ENCODE measurements around the gene DUSP14.

The DUSP14 gene

DNA sequence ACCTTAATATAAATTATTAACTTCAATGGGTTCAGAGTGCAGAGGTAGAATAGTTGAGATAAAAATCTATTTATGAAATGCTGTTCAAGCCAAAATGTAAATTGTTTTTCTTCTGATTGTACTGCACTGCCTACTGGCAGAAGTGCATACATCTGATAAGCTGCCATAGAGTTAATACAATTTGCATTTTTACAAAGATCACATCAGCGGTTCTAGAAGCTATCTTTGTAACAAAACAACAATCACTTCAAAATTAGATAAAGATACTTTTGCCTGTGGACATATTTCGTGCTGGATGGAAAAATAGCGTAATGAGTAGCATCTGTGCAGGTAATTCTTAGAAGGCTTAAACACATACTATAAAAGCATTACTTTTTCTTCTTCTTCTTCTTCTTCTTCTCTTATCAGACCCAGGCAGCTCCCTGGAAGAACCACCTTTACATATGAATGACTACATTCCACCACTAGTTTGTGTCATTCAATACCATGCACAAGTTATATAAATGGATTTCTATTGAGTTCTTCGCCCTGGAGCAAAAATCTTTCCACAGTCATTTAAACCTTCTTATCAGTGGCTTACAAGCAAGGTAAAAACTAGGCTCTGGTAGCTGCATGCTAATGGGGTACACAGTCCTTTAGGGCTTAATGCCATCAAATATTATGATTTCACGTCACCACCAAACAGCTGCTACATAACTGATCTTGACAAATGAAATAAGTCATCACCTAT lies 72.5 kb downstream of the DUSP14 start:
- DNase-seq (ENCODE audit: low read depth) = no peak

All from stimulated activated CD8-positive, alpha-beta memory T cell treated with anti-CD3 and anti-CD28 coated beads, Interleukin-4, amount 100 ng/mL, for 24 hours (primary cell).